GM19372 (cell line): ENCODE data around the gene SPRR2E.
"Not testable (repeated sequence)": the region's sequence is repeated elsewhere in the genome, so short reads cannot be mapped to it uniquely, and the experiment has no call there.

ENCODE experiments used
- ATAC-seq: cut with Tn5 transposase; IDR thresholded peaks from one replicate; pipeline ENCODE4 v1.9.1; 2021; ENCODE audit warnings: mild to moderate bottlenecking, low read depth, moderate library complexity; ENCODE audit not compliant: unreplicated experiment

The SPRR2E gene

GRCh38 chr1:153071511-153071910 is 22.8 kb downstream of the SPRR2E start, which contains the start of gene SPRR2B:
SPRR2B (minus strand) TSS chr1:153071611; CDS start chr1:153070839, 772 bp downstream.
- ATAC-seq, result no peak

GRCh38 chr1:153070243-153070642 is 24.1 kb downstream of the SPRR2E start:
- ATAC-seq, result no peak

GRCh38 chr1:153058826-153059784 is 35.2 kb downstream of the SPRR2E start:
- no peak for ATAC-seq

GRCh38 chr1:153058154-153058553 is 36.2 kb downstream of the SPRR2E start:
- ATAC-seq, result no peak

GRCh38 chr1:153057375-153057774 is 37.0 kb downstream of the SPRR2E start, which contains the start of gene SPRR2A:
SPRR2A (minus strand) TSS chr1:153057512; CDS start chr1:153056735, 777 bp downstream.
- no peak for ATAC-seq

- not testable (repeated sequence) for ATAC-seq
These were observed 38.2 kb downstream of the SPRR2E start for GRCh38 chr1:153056111-153056510.

GRCh38 chr1:153049211-153049610 is 45.1 kb downstream of the SPRR2E start:
- ATAC-seq, result no peak
